PFSK-1 (cell line): ENCODE data around the gene TMEM169.

Source experiments
- POLR2AphosphoS5 ChIP-seq: IDR thresholded peaks from 2 replicates; pipeline ENCODE4 v1.6.1; 2012; ENCODE audit warnings: low read depth, mild to moderate bottlenecking, control low read depth, low read length, moderate library complexity
- SIN3A ChIP-seq: IDR thresholded peaks from 2 replicates; pipeline ENCODE4 v1.6.1; 2012; ENCODE audit warnings: mild to moderate bottlenecking, low read length, moderate library complexity, borderline replicate concordance; ENCODE audit not compliant: insufficient read depth
- TAF1 ChIP-seq: IDR thresholded peaks from 2 replicates; pipeline ENCODE4 v1.6.1; 2012; ENCODE audit warnings: low read length, control low read depth, borderline replicate concordance; ENCODE audit not compliant: insufficient read depth
- TF ChIP-seq, protein P1 (sequence below), 2 experiments: IDR thresholded peaks; 2 replicates each; pipeline versions ENCODE4 v1.6.1 to v1.8.0; 2011 to 2012; ENCODE audit warnings: low read depth in 2 of 2, low read length in 2 of 2, control low read depth in 1 of 2, inconsistent platforms in 1 of 2, mild to moderate bottlenecking in 1 of 2, moderate library complexity in 1 of 2; ENCODE audit not compliant: insufficient read depth in 1 of 2

DNA sequence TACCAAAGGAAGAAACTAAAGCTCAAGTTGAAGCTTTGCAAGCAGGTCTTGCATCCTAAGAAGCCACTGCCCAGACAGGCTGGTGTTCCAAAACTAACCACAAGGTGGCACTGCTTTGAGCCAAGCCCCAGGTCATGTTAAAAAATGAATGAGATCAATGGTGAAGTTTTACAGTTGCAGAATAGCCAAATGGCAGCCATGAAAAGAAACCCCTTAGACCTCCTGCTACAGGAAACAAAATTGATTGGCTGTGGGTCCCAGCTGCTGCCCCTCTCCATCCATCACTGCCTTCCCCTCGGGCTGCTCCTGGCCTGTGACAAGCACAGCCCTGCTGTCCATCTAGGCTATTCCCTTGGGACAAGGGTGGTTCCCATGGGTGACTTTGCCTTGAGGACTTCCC is 47.7 kb upstream of the TMEM169 start:
- TF ChIP-seq POLR2AphosphoS5 (no peak), SIN3A (no peak), TAF1 (no peak)
- TF ChIP-seq, protein P1, sequence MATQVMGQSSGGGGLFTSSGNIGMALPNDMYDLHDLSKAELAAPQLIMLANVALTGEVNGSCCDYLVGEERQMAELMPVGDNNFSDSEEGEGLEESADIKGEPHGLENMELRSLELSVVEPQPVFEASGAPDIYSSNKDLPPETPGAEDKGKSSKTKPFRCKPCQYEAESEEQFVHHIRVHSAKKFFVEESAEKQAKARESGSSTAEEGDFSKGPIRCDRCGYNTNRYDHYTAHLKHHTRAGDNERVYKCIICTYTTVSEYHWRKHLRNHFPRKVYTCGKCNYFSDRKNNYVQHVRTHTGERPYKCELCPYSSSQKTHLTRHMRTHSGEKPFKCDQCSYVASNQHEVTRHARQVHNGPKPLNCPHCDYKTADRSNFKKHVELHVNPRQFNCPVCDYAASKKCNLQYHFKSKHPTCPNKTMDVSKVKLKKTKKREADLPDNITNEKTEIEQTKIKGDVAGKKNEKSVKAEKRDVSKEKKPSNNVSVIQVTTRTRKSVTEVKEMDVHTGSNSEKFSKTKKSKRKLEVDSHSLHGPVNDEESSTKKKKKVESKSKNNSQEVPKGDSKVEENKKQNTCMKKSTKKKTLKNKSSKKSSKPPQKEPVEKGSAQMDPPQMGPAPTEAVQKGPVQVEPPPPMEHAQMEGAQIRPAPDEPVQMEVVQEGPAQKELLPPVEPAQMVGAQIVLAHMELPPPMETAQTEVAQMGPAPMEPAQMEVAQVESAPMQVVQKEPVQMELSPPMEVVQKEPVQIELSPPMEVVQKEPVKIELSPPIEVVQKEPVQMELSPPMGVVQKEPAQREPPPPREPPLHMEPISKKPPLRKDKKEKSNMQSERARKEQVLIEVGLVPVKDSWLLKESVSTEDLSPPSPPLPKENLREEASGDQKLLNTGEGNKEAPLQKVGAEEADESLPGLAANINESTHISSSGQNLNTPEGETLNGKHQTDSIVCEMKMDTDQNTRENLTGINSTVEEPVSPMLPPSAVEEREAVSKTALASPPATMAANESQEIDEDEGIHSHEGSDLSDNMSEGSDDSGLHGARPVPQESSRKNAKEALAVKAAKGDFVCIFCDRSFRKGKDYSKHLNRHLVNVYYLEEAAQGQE (IDR thresholded peaks at IDR 0.05; ENCODE audit: insufficient read depth in 1 of 2, low read depth in 2 of 2, low read length in 2 of 2), result no peak
